ENCODE measurements around the gene PHACTR1.

PHACTR1 gene

DNA sequence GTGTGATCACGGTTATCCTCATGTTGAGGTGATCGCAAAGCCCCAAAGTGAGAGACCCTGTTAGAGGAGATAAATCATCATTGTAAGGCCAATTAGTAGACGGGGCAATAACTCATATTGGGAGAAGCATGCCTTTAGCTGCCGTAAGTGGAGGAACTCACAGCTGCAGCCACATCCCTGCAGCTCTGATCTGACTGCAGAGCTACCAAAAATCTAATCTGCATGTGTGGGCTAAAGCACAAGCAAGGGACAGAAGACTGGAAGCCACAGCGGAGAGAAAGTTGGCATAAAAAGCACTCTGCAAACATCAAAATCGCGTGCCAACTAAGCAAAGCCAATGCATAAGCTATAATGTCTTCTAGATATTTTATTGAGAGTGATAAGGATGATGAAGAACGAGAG, 532.0 kb downstream of the PHACTR1 start:
- no peak for DNase-seq

DNA sequence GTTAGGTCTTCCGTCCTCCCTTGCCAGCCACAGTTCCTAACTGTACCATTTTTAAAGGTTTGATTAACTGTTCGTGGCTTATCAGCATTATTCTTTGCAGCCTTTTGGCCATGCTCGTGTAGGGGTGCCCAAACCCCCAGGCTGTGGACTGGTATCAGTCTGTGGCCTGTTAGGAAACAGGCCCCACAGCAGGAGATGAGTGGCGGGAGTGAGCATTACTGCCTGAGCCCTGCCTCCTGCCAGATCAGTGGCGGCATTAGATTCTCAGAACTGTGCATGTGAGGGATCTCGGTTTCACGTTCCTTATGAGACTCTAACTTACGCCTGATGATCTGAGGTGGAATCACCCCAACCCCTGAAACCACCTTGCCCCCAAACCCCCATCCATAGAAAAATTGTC, 532.4 kb downstream of the PHACTR1 start:
- DNase-seq, result no peak

DNA sequence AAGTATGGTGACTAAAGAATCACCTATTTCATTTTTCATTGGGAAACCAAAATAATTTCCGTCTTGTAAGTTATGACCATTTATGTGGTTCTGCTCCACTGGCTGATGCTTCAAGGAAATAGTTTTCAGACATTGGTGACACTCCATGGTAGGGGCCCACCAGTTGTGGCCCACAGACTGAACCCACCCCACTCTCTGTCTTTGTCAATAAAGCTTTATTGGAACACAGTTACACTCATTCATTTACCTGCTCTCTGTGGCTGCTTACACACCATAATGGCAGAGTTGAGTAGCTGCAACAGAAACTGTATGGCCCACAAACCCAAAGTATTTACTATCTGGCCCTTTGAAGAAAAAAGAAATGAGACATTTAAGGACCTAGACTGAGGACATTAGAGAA, 533.2 kb downstream of the PHACTR1 start:
- no peak for DNase-seq

DNA sequence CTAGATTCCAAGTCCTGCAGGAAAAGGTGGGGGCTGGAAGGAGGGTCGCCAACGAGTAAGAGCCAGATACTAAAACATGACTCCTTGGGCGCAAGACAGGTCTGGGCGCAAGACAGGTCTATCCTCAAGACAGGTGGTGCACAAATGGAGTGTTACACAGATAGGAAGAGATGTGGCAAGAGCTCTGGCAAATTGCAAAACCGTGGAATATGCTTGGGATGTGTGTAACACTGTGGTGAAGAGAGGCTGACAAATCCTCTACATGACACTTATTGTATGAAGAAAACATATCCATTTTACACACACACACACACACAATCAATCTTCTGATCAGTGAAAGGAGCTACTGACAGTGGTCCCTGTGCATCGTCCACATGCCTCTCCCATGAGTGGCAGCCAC, 534.1 kb downstream of the PHACTR1 start:
- no peak for DNase-seq

DNA sequence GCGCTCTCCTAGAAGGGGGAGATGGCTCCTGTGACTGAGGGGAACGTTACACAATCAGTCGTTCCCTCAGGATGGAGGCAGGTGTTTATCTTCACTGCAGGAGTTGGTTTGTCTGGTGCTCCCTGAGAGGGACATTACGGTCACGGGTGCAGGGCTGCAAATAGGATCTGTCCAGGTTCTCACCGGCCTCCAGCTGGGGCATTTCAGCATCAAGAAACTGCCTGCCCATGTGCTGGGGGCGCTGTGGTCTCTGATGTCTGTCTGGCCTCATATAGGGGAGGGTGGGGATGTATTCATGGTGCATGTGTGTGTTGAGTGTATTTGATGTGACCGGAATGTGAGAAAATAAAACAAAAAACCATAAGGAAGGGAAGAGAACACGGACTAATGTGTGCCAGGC, 534.7 kb downstream of the PHACTR1 start:
- DNase-seq, result no peak

DNA sequence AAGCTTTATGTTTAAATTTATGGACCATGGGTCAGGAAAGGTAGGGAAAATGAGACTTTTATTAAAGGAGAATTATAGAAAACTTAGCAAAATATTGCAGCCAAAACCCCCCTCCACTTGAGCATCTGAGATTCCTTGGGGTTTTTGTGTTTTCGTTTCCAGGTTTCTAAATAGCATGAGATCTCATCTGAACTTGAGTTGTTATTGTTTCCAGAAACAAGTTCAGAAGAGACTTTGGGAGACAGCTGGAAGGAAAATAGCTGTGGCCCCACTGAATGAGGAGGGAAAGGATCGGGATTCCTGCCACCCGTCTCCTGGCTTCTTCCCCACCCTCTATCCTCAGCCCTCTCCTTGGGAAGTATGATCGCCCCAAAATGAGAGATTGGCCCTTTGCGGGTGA, 536.2 kb downstream of the PHACTR1 start:
- DNase-seq, result no peak

DNA sequence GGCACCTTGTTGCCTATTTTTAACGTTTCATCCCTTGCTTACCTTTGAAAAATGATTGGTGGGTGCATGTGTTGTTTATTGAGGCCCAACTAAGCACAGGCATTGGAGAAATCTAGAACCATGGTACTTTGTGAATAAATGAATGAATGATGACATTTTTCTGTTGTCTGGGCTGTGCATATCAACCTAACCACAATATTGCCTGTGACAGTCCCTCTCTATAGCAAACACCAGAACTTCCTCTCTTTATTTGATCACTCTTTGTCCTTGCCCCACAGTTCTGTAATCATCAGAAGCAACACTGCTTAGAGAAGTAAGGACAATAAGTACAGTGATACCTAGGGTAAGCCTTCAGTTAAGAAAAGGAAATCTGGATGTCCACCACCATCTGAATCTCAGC, 536.7 kb downstream of the PHACTR1 start:
- no peak for DNase-seq

DNA sequence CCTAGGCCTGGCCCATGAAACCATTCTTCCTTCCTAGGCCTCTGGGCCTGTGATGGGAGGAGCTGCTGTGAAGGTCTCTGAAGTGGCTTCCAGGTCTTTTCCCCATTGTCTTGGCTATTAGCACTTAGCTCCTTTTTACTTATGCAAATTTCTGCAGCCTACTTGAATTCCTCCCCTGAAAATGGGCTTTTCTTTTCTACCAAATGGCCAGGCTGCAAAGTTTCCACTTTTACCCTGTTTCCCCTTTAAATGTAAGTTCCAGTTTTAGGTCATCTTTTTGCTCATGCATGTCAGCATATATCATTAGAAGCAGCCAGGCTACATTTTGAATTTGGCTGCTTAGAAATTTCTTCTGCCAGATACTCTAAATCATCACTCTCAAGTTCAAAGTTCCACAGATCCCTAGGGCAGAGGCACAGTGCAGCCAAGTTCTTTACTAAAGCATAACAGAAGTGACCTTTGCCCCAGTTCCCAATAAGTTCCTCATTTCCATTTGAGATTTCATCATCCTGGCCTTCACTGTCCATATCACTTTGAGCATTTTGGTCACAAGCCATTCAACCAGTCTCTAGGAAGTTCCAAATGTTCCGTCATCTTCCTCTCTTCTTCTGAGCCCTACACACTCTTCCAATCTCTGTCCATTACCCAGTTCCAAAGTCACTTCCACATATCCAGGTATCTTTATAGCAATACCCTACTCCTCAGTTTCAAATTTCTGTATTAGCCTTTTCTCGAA, 539.9 kb downstream of the PHACTR1 start:
- no peak for DNase-seq

DNA sequence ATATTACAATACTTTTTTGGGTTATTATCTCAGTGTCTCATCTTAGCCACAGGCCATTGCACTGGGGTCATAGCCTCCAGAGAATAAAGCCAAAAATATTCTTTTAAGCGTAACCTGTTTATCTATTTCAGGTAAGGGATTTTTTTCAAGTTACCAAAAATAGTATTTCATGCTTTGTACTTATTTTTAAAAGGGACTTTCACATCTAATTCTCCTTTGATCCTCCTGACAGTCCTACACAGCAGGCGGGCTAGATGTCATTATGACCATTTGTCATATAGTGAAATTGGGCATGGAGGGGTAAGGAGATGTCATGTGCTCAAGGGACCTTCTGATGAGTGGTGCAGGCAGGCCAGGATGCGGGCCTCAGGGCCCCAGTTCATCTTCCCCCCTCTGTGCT, 542.8 kb downstream of the PHACTR1 start:
- no peak for DNase-seq

DNA sequence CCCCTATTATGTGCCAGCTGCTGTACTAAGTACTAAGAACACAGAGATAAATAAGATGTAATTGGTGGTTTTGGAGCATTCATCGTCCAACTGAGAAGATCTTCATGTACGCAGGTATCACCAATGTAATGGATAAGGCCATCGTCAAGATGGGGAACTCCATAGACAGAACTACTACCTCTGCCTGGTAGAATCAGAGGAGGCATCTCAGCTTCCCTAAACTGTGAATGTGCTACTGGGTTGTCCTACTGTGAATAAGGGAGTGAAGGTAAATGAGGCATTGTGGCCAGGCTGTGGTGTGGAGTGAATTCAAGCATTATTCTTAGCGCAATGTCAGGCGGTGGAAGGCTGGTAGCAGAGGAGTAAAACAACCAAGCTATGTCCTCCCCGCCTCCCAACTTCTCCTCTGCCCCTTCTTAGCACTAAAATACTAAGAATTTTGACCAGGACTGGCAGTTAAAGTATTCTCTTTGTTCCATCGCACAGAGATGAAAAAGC, 543.6 kb downstream of the PHACTR1 start:
- DNase-seq, result no peak

DNA sequence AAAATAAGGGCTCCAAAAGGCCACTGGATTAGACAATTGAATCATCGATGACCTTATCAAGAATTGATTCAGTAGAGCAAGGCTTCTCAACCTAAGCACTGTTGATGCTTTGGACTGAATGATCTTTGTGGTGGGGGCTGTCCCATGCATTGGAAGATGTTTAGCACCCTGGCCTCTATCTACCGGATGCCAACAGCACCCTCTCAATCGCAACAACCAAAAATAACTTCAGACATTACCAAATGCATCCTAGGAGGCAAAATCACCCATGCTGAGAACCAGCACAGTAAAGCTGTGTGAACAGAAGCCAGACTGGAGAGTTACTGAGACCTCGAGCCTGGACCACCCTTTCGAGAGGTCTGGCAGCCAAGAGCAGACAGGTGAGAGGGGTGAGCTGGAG, 544.3 kb downstream of the PHACTR1 start:
- no peak for DNase-seq

DNA sequence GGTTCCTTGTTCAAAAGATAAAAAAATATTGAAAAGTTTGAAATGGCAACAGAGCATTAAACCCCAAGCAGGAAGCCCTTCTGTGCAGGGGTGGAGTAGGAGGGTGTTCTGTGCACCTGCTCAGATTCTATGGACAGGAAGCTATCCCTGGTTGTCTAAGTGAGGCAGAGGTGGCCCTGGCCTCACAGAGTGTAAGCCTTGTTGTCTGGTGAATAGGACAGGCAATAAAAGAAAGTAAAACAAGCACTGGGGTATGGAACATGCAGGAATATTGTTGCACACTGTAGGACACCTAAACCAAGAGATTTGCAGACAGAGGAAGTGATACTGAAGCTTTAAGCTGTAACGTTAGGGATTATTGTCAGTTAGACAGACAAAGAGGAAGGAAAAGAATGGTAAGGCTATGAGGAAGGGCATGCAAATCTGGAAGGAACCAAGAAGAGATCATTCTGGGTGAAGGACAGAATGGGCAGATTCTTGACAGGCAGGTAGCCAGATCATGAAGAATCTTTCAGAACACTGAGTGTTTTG, 545.0 kb downstream of the PHACTR1 start:
- DNase-seq, result no peak

DNA sequence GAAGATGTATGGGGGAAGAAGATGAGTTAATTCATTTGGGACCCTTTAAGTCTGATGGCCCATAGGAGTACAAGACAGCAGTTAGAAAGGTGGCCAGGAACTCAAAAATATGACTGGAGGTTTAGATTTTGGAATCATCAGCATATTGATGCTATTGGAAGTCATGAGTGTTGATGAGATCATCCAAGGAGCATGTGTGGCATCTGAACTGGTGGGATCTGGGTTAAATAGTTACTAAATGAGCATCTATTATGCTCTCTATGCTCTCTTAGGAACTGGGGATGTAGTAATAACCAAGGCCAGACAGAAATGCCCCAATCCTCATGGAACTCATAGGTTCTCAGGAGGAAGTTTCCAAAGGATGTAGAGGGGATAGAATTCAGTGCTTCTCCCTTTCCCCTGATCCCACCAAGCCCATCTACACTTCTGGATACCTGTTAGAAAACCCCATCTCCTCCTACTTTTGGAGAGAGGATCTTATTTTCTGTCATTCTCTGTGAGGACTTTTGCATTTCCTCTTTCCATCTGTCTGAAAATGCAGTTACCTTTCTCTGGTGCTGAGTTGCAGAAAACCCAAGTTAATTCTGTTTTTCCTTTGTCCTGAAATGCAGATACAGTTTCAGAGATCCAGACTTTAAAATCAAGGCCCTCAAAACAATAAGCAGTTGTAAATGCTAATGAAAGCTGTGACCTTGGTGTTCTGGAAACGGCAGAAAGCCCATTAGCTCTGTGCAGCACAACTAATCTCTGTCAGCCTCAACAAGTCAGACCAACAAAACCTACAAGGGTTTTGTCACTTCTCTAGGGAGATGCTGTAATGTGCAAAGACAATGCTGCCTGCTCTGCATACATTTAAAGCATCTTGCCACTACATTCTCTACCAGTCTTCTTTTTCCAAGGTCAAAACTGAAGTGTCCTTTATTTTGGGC, 546.0 kb downstream of the PHACTR1 start:
- DNase-seq, result no peak

DNA sequence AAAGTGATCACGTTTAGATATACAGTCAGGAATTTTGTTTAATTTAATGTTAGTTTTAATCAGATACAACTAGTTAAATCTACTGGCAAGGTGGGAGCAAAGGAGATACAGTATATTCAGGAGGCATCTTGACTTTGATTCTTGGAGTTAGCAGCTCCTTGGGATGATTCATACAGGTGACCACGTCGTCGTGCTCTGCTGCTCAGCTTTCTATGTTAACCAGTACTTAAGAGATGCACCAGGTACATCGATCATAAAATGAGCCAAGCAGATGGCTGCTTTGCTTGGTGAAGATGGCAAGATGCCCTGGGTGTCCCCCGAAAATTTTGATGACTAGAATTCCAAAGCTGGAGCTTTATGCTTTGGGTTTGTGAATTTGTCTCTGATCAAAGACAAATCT, 547.1 kb downstream of the PHACTR1 start:
- DNase-seq, result no peak

DNA sequence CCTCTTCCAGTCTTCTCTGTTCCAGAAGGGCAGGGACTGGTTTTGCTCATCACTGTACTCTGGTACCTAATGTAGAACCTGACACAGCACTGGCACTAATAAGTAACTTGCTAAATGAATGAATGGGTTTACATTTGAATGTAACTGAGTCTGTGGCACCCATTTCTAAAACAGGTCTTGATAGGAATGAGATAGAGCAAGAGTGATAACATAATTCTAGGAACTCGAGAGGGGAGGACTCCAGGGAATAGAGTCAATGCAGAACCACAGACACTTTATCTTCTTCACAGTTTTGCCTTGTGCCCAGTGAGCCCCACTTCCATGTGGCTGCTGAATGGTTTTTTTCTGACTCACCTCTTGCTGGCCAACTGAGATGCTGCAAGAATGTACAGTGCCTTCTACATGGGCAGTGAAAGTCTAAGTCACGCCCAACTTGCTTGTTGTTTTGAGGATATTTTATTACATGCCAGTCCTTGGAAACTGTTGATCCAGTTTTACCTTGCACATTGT, 550.6 kb downstream of the PHACTR1 start:
- no peak for DNase-seq

DNA sequence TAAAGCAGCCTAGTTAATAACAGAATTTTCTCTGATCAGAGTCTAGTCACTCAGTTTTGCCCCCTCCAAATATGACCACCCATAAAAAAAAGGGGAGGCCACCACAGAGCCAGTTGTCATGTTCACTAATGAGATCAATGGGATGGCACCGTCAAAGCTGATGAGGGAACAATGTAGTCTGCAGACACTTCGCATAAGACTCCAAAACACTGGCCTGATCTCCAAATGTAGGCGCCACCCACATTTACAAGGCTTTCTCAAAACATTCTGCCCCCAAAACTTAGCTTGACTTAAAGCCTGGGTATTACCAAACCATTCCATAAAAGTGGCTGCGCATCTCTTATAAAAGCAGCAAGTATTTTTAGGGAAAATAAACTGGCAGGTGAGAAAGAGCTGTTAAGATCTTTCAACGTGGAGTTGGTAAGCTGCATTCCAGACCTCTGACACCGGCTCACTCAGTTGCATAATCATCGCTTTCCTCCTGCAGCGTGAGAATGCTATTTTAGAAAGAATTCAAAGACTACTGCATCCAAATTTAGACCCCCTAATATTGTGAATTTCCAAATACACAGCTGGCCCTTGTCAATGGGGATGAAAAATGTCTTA, 552.4 kb downstream of the PHACTR1 start:
- DNase-seq, result no peak

DNA sequence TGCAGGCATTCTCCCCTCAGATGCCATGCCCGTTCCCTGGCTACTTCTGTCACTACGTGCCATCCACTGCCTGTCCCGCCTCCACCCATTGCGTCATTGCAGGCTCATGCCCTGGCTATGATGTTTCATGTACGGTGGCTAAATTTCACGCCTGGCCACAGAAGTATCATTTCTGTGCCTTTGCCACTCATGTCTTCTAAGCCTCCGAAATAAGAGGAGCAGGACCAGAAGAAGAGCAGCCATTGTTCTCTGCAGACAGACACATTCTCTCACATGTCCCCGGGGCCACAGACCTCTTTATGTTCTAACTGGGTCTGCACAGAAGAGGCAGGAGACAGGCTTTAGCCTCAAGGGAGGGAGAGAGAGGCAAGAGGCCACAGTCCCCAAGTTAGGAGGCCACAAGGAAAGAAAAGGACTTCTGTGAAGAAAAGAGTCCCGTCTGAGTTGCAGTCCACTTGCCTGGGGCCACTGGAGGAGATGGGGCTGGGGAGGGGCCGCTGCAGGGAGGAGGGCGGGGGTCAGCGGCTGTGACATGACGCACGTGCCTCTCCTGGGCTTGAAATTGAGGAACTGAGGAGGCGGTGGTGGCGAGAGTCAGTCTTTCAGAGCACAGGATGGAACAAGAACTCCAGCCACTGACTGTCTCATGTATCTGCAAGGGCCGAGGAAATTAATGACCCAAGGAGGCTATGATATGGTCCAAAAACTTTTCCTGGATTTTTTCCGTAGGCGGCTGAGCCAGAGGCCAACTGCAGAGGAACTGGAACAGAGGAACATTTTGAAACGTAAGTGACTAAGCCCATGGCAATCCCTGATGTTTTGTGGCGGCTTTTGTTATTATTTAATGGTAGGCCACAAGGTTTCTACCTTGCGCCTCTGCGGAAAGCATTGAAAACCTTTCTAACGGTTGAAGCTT, 555.8 kb downstream of the PHACTR1 start:
- DNase-seq, result no peak

DNA sequence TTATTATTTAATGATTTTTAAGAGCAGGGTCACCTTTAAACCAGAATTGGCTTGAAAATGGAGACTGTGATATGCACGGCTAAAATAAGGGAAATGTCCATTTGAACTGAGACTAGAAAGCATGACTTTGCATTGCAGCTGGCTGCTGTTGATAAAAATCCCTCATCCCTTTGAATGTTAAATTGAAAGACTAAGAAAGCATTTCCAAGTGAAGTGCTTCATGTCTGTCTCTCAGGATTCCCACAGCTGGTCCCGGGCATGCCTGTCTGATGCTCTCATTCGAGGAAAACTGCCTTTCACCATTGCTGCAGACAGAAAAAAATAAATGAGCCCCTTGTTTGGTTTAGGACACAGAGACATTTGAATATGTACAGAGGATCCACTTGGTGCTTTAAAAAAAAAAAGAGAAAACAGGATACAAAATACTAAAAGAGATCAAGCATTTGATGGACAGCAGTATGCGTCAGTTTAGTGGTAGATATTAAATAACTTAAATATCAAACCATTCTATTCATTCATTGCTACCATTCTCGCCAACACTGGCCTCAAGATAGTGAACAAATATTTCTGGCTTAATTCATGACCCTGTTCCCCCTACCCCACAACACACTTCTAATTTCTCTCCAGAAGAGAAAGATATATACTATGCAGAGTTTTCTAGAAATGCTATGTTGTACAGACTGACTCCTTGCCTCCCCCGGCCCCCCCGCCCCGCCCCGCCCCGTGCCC, 556.8 kb downstream of the PHACTR1 start:
- DNase-seq, result no peak

DNA sequence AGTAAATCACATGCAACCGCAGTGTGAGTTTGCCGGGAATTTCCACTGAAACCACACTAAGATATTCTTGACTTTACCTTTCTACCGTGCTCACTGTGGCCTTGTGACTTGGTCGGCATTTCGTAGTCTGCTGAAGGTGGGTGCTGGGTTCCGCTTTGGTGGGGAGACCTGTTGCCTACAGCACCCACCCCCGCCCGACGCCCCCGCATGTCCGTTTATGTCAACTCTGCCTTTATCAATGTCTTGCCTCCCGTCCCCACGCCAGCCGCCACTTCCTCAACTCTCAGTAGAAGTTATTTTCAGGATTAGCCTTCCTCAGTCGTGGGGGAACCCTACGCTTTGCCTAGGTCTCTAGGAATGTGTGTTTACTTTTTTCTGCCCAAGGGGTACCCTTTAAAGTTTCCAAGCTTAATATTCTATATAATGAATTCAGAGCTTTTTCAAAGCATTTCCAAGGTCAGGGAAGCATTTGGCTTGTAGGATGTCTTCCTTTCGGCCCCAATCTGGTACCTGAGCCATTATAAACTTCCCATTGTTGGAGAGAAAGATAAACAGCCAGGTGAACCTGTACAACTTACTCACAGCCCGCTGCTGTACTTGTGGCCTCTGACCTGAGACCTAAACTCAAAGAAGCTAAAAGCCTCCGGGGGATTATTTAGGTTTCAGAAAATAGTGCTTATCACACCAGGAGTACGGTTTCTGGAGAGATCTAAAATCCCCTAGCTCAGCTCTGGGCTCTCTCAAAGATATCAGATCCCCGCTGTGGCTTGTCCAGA, 557.6 kb downstream of the PHACTR1 start:
- peak; percentile 68 for DNase-seq

DNA sequence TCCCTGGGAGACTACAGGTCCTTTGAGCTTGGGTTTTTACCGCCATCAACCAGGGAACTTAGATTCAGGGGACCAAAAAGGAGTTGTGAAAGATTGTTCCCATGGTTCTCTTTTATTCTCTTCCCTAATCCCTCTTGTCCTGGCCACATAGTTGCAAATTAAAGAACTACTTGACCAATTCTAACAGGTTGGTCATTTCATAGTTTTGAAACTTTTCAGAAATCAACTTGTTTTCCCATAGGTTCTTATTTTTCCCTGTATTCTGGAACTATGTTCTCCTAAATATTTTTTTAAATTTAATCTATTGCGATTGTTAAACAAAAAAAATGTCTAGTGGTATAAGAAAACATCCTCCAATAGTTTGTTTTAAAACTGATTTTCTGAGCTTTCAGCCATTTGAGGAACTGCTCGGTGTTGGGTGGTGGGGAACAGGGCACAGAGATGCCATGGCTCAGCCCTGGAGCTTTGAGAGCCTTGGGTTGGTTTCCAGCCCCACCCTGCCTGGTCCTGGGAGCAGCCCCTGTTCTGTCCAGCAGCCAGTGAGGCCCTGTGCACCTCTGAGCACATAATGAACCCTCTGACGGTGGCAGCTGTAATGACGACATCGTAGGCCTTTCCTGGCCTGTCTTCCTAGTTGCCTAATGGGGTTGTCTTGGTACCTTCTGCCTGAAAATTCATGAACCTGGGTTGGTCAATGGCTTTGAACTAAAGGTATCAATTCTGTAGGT, 558.3 kb downstream of the PHACTR1 start:
- no peak for DNase-seq

All from stimulated activated CD4-positive, alpha-beta T cell treated with anti-CD3 and anti-CD28 coated beads, Interleukin-4, amount 100 ng/mL, for 24 hours (primary cell).